ENCODE measurements around the gene CENPF.

CENPF gene

GRCh38 chr1:214707306-214708087 lies 104.5 kb downstream of the CENPF start:
- no peak for DNase-seq (ENCODE audit: low read depth, low spot score)

GRCh38 chr1:214708321-214708955 lies 105.4 kb downstream of the CENPF start:
- DNase-seq (ENCODE audit: low read depth, low spot score), result no peak

GRCh38 chr1:214709241-214709640 lies 106.2 kb downstream of the CENPF start:
- no peak for DNase-seq (ENCODE audit: low read depth, low spot score)

GRCh38 chr1:214712737-214713136 lies 109.7 kb downstream of the CENPF start:
- DNase-seq (ENCODE audit: low read depth, low spot score), result no peak

All from ELF-1 (cell line).